HepG2 (cell line): Measurements from ENCODE around the gene STX5. TPM values are rescaled to one million over a fixed set of nuclear protein-coding genes. Genes with fewer than 3 reads are reported as not detected.

Experiments
- BATF2 ChIP-seq: sonication (generic); formaldehyde crosslinking; IDR thresholded peaks from 2 replicates; pipeline ENCODE4 v1.8.0; 2022; ENCODE audit warnings: mild to moderate bottlenecking, missing genetic modification reagents, moderate library complexity
- CREBL2 ChIP-seq: sonication (generic); formaldehyde crosslinking; IDR thresholded peaks from 2 replicates; pipeline ENCODE4 v1.8.1; 2023; ENCODE audit warnings: missing genetic modification reagents, mild to moderate bottlenecking, borderline replicate concordance
- DMAP1 ChIP-seq: IDR thresholded peaks from 2 replicates; pipeline ENCODE4 v1.6.1; 2016
- EEA1 ChIP-seq: sonication (generic); formaldehyde crosslinking; IDR thresholded peaks from 2 replicates; pipeline ENCODE4 v1.5.1; 2020; ENCODE audit warnings: mild to moderate bottlenecking, missing genetic modification reagents, borderline replicate concordance
- ETS1 ChIP-seq: sonication (generic); formaldehyde crosslinking; IDR thresholded peaks from 2 replicates; pipeline ENCODE4 v1.4.0; 2020; ENCODE audit warnings: missing genetic modification reagents
- GTF2F1 ChIP-seq: fragments of 150-350 bp; IDR thresholded peaks from 2 replicates; pipeline ENCODE4 v1.6.1; 2014; ENCODE audit warnings: low read length
- KLF16 ChIP-seq, 2 experiments: sonication (generic) in 1 of 2; formaldehyde crosslinking in 1 of 2; IDR thresholded peaks; 2 replicates each; pipeline versions ENCODE4 v1.6.1 to v1.8.0; 2016 to 2023; ENCODE audit warnings: missing genetic modification reagents in 2 of 2, missing compliant biosample characterization in 1 of 2
- KMT2B ChIP-seq: IDR thresholded peaks from 2 replicates; pipeline ENCODE4 v1.6.1; 2016; ENCODE audit warnings: missing genetic modification reagents, missing compliant biosample characterization
- MEIS1 ChIP-seq: sonication (generic); formaldehyde crosslinking; IDR thresholded peaks from 2 replicates; pipeline ENCODE4 v1.9.0; 2021; ENCODE audit warnings: mild to moderate bottlenecking, missing genetic modification reagents, moderate library complexity, borderline replicate concordance
- NR2C2 ChIP-seq: sonication (generic); formaldehyde crosslinking; IDR thresholded peaks from 2 replicates; pipeline ENCODE4 v1.4.0; 2020; ENCODE audit warnings: missing genetic modification reagents, mild to moderate bottlenecking, moderate library complexity, borderline replicate concordance
- PAX8 ChIP-seq: sonication (generic); formaldehyde crosslinking; IDR thresholded peaks from 2 replicates; pipeline ENCODE4 v1.8.0; 2022; ENCODE audit warnings: mild to moderate bottlenecking, missing genetic modification reagents, borderline replicate concordance
- SKI ChIP-seq: fragments of 450-650 bp; IDR thresholded peaks from one replicate; pipeline ENCODE4 v1.6.1; 2018; ENCODE audit warnings: mild to moderate bottlenecking; ENCODE audit not compliant: partially characterized antibody
- XRCC5 ChIP-seq: fragments of 200-400 bp; formaldehyde crosslinking; optimal IDR thresholded peaks from 2 replicates; pipeline ENCODE3; 2017; ENCODE audit warnings: mild to moderate bottlenecking, low read length
- ZBTB21 ChIP-seq: sonication (generic); formaldehyde crosslinking; IDR thresholded peaks from 2 replicates; pipeline ENCODE4 v1.4.0; 2020; ENCODE audit warnings: missing genetic modification reagents
- ZFY ChIP-seq: sonication (generic); formaldehyde crosslinking; IDR thresholded peaks from 2 replicates; pipeline ENCODE4 v1.4.0; 2020; ENCODE audit warnings: missing genetic modification reagents
- ZNF205 ChIP-seq: IDR thresholded peaks from 2 replicates; pipeline ENCODE4 v1.6.1; 2018; ENCODE audit warnings: missing biosample characterization, missing genetic modification reagents
- ZNF580 ChIP-seq: IDR thresholded peaks from 2 replicates; pipeline ENCODE4 v1.6.1; 2016; ENCODE audit warnings: low read depth, borderline replicate concordance
- ZNF629 ChIP-seq: sonication (generic); formaldehyde crosslinking; conservative IDR thresholded peaks from 2 replicates; pipeline ENCODE4 v1.5.0; 2020; ENCODE audit warnings: missing genetic modification reagents
- ZNF670 ChIP-seq: sonication (generic); formaldehyde crosslinking; IDR thresholded peaks from 2 replicates; pipeline ENCODE4 v1.8.0; 2022; ENCODE audit warnings: mild to moderate bottlenecking, missing genetic modification reagents, borderline replicate concordance
- ZNF781 ChIP-seq: sonication (generic); formaldehyde crosslinking; IDR thresholded peaks from 2 replicates; pipeline ENCODE4 v1.5.1; 2020; ENCODE audit warnings: borderline replicate concordance, mild to moderate bottlenecking, missing genetic modification reagents; ENCODE audit errors: not compliant biosample characterization
- polyA plus RNA-seq, 8 experiments: library from polyadenylated mRNA; depleted of rRNA in 3 of 8; stranded (reverse) in 7 of 8; unstranded in 1 of 8; fragments of >200 nt; fragmentation: Illumina TruSeq in 4 of 8; extraction: Trizol in 4 of 8; gene quantifications; 2 replicates each; pipeline versions ENCODE4 v1.2.1 to v1.2.3, GENCODE V29; 2011 to 2016; ENCODE audit warnings: low read depth in 4 of 8, missing spikeins in 1 of 8, mixed read lengths in 1 of 8; ENCODE audit not compliant: insufficient read depth in 1 of 8
- total RNA-seq, 5 experiments: library from RNA; depleted of rRNA; stranded (reverse); fragments of >200 nt; fragmentation: Illumina TruSeq; extraction: Trizol; gene quantifications; 2 replicates each; pipeline ENCODE4 v1.2.3, GENCODE V29; 2016; ENCODE audit warnings: low read depth in 1 of 5
- TF ChIP-seq, protein P1 (sequence below): sonication (generic); formaldehyde crosslinking; IDR thresholded peaks from 2 replicates; pipeline ENCODE4 v1.8.0; 2022; ENCODE audit warnings: mild to moderate bottlenecking, missing genetic modification reagents; ENCODE audit not compliant: insufficient replicate concordance
- TF ChIP-seq, protein P2 (sequence below): sonication (generic); formaldehyde crosslinking; IDR thresholded peaks from 2 replicates; pipeline ENCODE4 v1.4.0; 2020; ENCODE audit warnings: missing genetic modification reagents, borderline replicate concordance

The STX5 gene
- total and polyA plus RNA-seq, 2 of the 13 experiments (the other 11 are each of a cell fraction or from before 2014, with no cell fraction given), result 26.9 to 30.0 TPM

GRCh38 chr11:62771144-62772021 is 60.5 kb downstream of the STX5 start, which contains the start of gene TAF6L (continued):
- TF ChIP-seq GTF2F1 (0 out of 2 replicates have a peak, but pooled peaks have one; percentile 44), ETS1 (CRISPR knock-in tag) (no peak), ZNF205 (CRISPR knock-in tag) (0 out of 2 replicates have a peak, but pooled peaks have one; percentile 21), ZBTB21 (CRISPR knock-in tag) (no peak), MEIS1 (CRISPR knock-in tag) (0 out of 2 replicates have a peak, but pooled peaks have one; percentile 33), ZNF781 (CRISPR knock-in tag) (peak; percentile 12), ZNF580 (peak; percentile 50; the same call in 1 of the 2 replicates), XRCC5 (peak; percentile 58), KMT2B (CRISPR knock-in tag) (peak; percentile 65; the same call in 1 of the 2 replicates), SKI (peak; percentile 33), ZNF629 (peak; percentile 99), KLF16 (CRISPR knock-in tag; IDR thresholded peaks at IDR 0.05) (no peak; a peak in 1 of 4 replicates), ZFY (peak; percentile 79), EEA1 (CRISPR knock-in tag) (0 out of 2 replicates have a peak, but pooled peaks have one; percentile 36), NR2C2 (peak; percentile 98), PAX8 (CRISPR knock-in tag) (no peak; the same call in 1 of the 2 replicates), ZNF670 (CRISPR knock-in tag) (0 out of 2 replicates have a peak, but pooled peaks have one; percentile 34), BATF2 (CRISPR knock-in tag) (no peak), CREBL2 (no peak; the same call in 1 of the 2 replicates), DMAP1 (CRISPR knock-in tag) (peak; percentile 69; the same call in 1 of the 2 replicates)
- TF ChIP-seq, protein P1, sequence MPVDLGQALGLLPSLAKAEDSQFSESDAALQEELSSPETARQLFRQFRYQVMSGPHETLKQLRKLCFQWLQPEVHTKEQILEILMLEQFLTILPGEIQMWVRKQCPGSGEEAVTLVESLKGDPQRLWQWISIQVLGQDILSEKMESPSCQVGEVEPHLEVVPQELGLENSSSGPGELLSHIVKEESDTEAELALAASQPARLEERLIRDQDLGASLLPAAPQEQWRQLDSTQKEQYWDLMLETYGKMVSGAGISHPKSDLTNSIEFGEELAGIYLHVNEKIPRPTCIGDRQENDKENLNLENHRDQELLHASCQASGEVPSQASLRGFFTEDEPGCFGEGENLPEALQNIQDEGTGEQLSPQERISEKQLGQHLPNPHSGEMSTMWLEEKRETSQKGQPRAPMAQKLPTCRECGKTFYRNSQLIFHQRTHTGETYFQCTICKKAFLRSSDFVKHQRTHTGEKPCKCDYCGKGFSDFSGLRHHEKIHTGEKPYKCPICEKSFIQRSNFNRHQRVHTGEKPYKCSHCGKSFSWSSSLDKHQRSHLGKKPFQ, result no peak
- TF ChIP-seq, protein P2, sequence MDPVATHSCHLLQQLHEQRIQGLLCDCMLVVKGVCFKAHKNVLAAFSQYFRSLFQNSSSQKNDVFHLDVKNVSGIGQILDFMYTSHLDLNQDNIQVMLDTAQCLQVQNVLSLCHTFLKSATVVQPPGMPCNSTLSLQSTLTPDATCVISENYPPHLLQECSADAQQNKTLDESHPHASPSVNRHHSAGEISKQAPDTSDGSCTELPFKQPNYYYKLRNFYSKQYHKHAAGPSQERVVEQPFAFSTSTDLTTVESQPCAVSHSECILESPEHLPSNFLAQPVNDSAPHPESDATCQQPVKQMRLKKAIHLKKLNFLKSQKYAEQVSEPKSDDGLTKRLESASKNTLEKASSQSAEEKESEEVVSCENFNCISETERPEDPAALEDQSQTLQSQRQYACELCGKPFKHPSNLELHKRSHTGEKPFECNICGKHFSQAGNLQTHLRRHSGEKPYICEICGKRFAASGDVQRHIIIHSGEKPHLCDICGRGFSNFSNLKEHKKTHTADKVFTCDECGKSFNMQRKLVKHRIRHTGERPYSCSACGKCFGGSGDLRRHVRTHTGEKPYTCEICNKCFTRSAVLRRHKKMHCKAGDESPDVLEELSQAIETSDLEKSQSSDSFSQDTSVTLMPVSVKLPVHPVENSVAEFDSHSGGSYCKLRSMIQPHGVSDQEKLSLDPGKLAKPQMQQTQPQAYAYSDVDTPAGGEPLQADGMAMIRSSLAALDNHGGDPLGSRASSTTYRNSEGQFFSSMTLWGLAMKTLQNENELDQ, result no peak
